ENCODE data around the gene MYO1C. TPM values are rescaled to one million over a fixed set of nuclear protein-coding genes. Genes with fewer than 3 reads are reported as not detected.
A peak's percentile ranks its signal among the peaks of the same experiment; 100 is the strongest.

The MYO1C gene
- total RNA-seq, 1 experiment from 2014 or later, result 171 TPM

GRCh38 chr17:1491443-1492248 lies 840 bp downstream of the MYO1C start:
- peaks cover 8% of the 10 kb centered on the region for H3K4me1 Mint-ChIP-seq (ENCODE audit: low read depth, unreplicated experiment)
- intact Hi-C loops (cut with micrococcal nuclease; ENCODE audit: unreplicated experiment), result loop anchor here (2.0 kb wide), 1 partner anchor 17 kb away; no protein-coding TSS in a partner anchor
- peaks cover 30% of the 10 kb centered on the region for H3K36me3 Mint-ChIP-seq (ENCODE audit: insufficient read depth, unreplicated experiment)

GRCh38 chr17:1490643-1491442 lies 1.6 kb downstream of the MYO1C start:
- POLR2A ChIA-PET, result interaction anchor here (1.0 kb wide), 1 partner anchor 26 kb away, joined by 6 read pairs; the partner anchor contains the start of gene INPP5K
- intact Hi-C loops (cut with micrococcal nuclease; ENCODE audit: unreplicated experiment), result loop anchor here (2.0 kb wide), 1 partner anchor 18 kb away; no protein-coding TSS in a partner anchor
- no TSS peak for BruUV-seq (replicated peaks)

More at GRCh38 chr17:1491443-1492248, 840 bp downstream of the MYO1C start:
- Mint-ChIP-seq H3K27ac (ENCODE audit: unreplicated experiment) (peak overlapping the region; percentile 86), H3K9me3 (ENCODE audit: unreplicated experiment) (no peaks in the 10 kb centered on the region), H3K27me3 (ENCODE audit: insufficient read depth, unreplicated experiment) (no peaks in the 10 kb centered on the region), H3K4me3 (ENCODE audit: unreplicated experiment) (peak overlapping the region; percentile 91)
- peaks cover 22% of the 10 kb centered on the region for H3K4me1 ChIP-seq
- H3K4me3 ChIP-seq (ENCODE audit: low read depth, low read length), result peak overlapping the region; percentile 59
- DNase-seq, result peak in 1 of 2 experiments; percentile 79
- TF ChIP-seq CTCF (IDR thresholded peaks at IDR 0.05; ENCODE audit: insufficient read depth in 1 of 2, low read depth in 1 of 2, low read length in 1 of 2, severe bottlenecking in 1 of 2, unreplicated experiment in 1 of 2), result no peak
- CTCF ChIA-PET, result interaction anchor here (0.8 to 1.2 kb wide), 2 partner anchors 24 to 127 kb away, joined by 3 read pairs; no protein-coding TSS in a partner anchor
- BruUV-seq (replicated peaks), result TSS peak; percentile 25
- no peaks in the 10 kb centered on the region; the same call in 1 of the 2 replicates for H3K36me3 ChIP-seq (ENCODE audit: control insufficient read depth, insufficient read depth, low read length)
- H3K9me3 ChIP-seq, result no peaks in the 10 kb centered on the region
- POLR2A ChIA-PET, result interaction anchor here (0.6 kb wide), 1 partner anchor 24 kb away, joined by 3 read pairs; the partner anchor contains the start of gene INPP5K
- no peaks in the 10 kb centered on the region for H3K27me3 ChIP-seq (replicated peaks; ENCODE audit: control insufficient read depth, insufficient read depth, low read length)

More at GRCh38 chr17:1490643-1491442, 1.6 kb downstream of the MYO1C start:
- no peaks in the 10 kb centered on the region for H3K9me3 Mint-ChIP-seq (ENCODE audit: unreplicated experiment)
- Histone ChIP-seq H3K9me3 (no peaks in the 10 kb centered on the region), H3K4me1 (peaks cover 25% of the 10 kb centered on the region), H3K36me3 (ENCODE audit: control insufficient read depth, insufficient read depth, low read length) (no peaks in the 10 kb centered on the region; the same call in 1 of the 2 replicates), H3K27me3 (replicated peaks; ENCODE audit: control insufficient read depth, insufficient read depth, low read length) (no peaks in the 10 kb centered on the region), H3K4me3 (ENCODE audit: low read depth, low read length) (peak overlapping the region; percentile 59)
- peak; percentile 82 to 84 for DNase-seq
- H3K27ac Mint-ChIP-seq (ENCODE audit: unreplicated experiment), result peak overlapping the region; percentile 70
- peak overlapping the region; percentile 91 for H3K4me3 Mint-ChIP-seq (ENCODE audit: unreplicated experiment)
- H3K27me3 Mint-ChIP-seq (ENCODE audit: insufficient read depth, unreplicated experiment), result no peaks in the 10 kb centered on the region
- H3K36me3 Mint-ChIP-seq (ENCODE audit: insufficient read depth, unreplicated experiment), result peaks cover 35% of the 10 kb centered on the region
- CTCF ChIA-PET, result no interaction called here
- TF ChIP-seq CTCF (IDR thresholded peaks at IDR 0.05; ENCODE audit: insufficient read depth in 1 of 2, low read depth in 1 of 2, low read length in 1 of 2, severe bottlenecking in 1 of 2, unreplicated experiment in 1 of 2), result no peak
- H3K4me1 Mint-ChIP-seq (ENCODE audit: low read depth, unreplicated experiment), result peaks cover 8% of the 10 kb centered on the region
